ENCODE data around the gene CATSPERB.

CATSPERB gene

DNA sequence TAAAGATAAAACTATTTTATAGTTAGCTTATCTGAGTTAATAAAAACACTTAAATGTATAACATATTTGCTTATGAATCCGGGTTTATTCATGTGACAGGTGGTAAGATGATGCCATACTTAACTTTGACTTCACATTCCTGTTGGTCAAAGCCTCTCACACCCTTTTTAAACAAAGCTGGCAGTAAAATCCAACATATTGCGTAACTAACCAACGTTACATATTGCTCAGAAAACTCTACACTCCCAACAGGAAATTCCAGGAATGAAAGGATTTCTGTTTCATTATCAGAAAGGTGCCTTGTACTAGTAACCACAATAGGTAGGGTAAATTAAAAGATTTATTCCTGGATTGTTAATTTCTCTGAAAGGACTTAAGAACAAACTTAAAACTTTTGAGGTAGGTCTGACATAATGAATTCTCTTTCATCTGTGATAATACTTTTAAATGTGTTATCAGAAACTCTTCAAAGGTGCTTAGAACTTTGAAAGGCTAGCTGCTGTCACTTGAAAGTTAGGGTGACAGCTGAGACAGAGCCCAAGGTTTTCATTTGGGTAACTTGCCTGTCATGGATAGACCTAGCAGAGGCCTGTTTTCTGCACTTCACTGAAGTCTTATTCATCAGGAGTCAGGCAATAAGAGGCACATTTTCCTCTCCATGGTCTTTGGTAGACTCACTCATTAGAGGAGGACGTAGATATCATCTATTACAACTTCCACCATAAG, 23.8 kb upstream of the CATSPERB start:
- TF ChIP-seq, protein P1, sequence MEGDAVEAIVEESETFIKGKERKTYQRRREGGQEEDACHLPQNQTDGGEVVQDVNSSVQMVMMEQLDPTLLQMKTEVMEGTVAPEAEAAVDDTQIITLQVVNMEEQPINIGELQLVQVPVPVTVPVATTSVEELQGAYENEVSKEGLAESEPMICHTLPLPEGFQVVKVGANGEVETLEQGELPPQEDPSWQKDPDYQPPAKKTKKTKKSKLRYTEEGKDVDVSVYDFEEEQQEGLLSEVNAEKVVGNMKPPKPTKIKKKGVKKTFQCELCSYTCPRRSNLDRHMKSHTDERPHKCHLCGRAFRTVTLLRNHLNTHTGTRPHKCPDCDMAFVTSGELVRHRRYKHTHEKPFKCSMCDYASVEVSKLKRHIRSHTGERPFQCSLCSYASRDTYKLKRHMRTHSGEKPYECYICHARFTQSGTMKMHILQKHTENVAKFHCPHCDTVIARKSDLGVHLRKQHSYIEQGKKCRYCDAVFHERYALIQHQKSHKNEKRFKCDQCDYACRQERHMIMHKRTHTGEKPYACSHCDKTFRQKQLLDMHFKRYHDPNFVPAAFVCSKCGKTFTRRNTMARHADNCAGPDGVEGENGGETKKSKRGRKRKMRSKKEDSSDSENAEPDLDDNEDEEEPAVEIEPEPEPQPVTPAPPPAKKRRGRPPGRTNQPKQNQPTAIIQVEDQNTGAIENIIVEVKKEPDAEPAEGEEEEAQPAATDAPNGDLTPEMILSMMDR (IDR thresholded peaks at IDR 0.05; ENCODE audit: low read depth, low read length, missing control alignments), result no peak
- peak; percentile 20 for DNase-seq (ENCODE audit: low read depth)
- in situ Hi-C loops (cut with HindIII; ENCODE audit: low sequenced_read_pairs), result no loop called here
- no peak overlapping the region for H3K4me3 ChIP-seq (ENCODE audit: low read depth, low read length)

DNA sequence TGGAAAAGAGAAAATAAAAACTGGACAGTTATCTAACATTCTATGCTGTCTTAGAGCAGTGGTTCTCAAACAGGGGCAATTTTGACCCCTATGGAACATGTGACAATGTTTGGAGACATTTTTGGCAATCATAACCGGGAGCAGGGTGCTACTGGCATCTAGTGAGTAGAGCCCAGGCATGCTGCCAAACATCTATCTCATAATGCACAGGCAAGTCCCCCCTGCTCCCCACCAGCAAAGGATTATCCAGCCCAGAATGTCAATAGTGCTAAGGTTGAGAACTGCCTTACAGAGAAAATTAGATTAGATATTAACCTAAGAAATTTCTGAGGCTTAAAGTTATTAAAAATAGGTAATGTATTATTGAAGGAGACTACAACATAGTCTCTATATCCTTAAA, 22.9 kb upstream of the CATSPERB start:
- in situ Hi-C loops (cut with HindIII; ENCODE audit: low sequenced_read_pairs), result no loop called here
- TF ChIP-seq, protein P1 (IDR thresholded peaks at IDR 0.05; ENCODE audit: low read depth, low read length, missing control alignments), result no peak
- no peak for DNase-seq (ENCODE audit: low read depth)
- no peak overlapping the region for H3K4me3 ChIP-seq (ENCODE audit: low read depth, low read length)

DNA sequence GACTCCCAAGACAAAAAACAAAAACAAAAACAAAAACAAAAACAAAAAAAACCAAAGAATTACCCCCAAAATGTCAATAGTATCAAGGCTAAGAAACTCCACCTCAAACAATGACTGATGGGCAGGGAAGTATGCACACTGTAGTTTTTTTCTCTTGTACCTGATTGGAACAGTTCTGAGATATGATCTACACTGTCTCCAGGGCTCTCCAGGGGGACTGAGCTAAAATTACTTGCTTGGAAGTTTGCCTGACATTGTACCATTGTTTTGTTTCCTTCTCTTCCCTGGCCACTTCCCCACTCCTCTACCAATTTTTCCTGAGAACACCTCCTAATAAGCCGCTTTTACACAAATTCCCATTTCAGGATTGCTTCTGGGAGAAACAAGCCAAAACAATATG, 22.3 kb upstream of the CATSPERB start:
- TF ChIP-seq, protein P1 (IDR thresholded peaks at IDR 0.05; ENCODE audit: low read depth, low read length, missing control alignments), result no peak
- H3K4me3 ChIP-seq (ENCODE audit: low read depth, low read length), result no peak overlapping the region
- DNase-seq (ENCODE audit: low read depth), result no peak

DNA sequence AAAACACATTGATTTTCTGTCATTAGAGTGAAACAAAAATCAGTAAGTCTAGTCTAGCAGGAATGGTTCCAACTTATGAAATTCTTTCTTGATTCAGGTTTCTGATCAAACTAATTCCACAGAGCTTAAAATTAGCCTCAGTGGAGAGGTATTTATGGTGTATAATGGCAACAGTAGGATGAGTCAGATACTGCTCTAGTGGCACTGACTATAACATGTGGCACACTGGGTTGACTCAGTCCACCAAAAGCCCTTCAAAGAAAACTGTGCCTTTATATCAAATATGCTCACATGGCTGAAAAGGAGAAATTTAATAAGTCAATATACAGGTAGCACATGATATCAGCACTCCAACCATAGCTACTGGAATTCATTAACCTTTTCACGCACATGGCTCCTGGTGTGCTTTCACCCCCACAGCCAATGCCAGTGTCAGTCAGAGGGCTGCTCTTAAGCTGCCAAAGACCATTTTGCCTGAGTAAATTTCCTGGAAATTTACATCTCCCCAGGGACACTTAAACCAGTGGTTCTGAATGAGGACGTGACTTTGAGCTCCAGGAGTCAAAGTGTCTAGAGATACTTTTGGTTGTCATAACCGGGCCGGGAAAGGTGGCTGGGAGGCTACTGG, 21.7 kb upstream of the CATSPERB start:
- no peak for DNase-seq (ENCODE audit: low read depth)
- TF ChIP-seq, protein P1 (IDR thresholded peaks at IDR 0.05; ENCODE audit: low read depth, low read length, missing control alignments), result no peak
- in situ Hi-C loops (cut with HindIII; ENCODE audit: low sequenced_read_pairs), result no loop called here
- H3K4me3 ChIP-seq (ENCODE audit: low read depth, low read length), result no peak overlapping the region

More for the DNA sequence above, 22.3 kb upstream of the CATSPERB start:
- in situ Hi-C loops (cut with HindIII; ENCODE audit: low sequenced_read_pairs), result no loop called here

DNA sequence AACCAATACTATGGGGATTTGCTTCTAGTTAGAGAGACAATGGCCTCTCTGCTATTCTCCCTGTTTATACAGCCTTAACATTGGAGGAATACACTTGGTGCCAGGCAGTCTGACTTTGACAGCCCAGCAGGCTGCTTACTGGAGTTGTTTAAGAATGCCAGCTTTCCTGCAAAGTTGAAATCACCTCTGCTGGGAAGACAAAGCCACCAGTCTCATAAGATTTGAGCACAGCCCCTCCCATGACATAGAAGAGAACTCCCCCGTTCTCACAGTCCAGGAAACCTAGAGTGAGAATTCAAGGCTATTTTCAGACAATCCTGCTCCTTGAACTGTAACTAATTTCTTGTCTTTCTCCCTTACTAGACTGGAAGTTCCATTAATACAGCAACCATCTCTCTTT, 21.1 kb upstream of the CATSPERB start:
- no peak for DNase-seq (ENCODE audit: low read depth)
- in situ Hi-C loops (cut with HindIII; ENCODE audit: low sequenced_read_pairs), result no loop called here
- TF ChIP-seq, protein P1 (IDR thresholded peaks at IDR 0.05; ENCODE audit: low read depth, low read length, missing control alignments), result no peak
- H3K4me3 ChIP-seq (ENCODE audit: low read depth, low read length), result no peak overlapping the region

DNA sequence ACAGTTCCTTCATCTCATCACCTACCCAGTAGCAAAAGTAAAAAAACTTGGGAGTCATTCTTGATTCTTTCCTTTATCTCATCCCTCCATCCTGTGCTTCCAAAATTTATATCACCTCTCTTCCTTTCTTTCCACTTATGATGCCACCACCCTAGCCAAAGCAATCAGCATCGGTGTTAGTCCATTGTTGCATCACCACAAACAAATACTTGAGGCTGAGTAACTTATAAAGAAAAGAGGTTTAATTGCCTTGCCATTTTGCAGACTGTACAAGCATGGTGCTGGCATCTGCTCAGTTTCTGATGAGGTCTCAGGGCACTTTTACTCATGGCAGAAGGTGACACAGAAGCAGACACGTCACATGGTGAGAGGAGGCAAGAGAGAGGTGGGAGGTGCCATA, 19.8 kb upstream of the CATSPERB start:
- no peak for DNase-seq (ENCODE audit: low read depth)
- no peak overlapping the region for H3K4me3 ChIP-seq (ENCODE audit: low read depth, low read length)
- in situ Hi-C loops (cut with HindIII; ENCODE audit: low sequenced_read_pairs), result no loop called here
- TF ChIP-seq, protein P1 (IDR thresholded peaks at IDR 0.05; ENCODE audit: low read depth, low read length, missing control alignments), result no peak
